DLD1 (cell line): ENCODE data around the gene MAST4.

Source experiments
- in situ Hi-C: cut with HindIII; loops from 2 replicates; pipeline ENCODE4 v1.10.0; 2017; ENCODE audit warnings: low sequenced_read_pairs

The MAST4 gene

DNA sequence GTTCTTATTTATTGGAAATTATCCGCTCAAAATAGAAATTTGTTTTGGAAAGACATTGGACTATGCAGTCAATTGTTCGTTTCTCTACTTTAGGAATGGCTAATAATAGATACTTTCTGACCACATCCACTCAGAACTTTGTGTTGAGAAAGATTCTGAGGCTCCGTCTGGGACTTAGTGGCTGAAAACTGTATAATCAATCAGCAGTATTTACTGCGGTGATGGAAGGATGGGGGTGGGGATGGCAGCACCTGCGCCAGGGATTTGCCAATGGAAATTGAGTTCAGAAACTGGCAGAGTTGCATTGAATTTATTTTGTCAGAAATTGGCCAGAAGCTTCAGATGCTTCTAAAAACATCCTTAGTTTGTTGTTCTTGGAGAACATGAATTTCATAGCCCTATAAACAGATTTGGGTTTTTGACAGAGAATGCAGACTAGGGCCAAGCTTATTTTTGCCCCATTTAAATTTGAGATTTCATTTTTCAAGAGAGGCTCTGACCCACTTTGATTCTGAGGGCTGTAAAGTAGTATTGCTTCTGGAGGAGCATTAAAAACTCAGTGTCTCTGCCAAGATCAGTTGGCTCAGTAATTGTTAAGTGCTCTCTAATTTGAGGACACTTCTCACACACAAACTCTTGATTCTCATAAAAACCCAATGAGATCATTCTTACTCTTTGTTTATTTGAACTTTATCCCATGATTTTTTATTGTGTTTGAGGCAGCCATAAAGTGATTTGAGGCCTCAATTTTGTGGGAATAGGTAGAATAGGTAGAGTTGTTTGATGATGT lies 385.3 kb downstream of the MAST4 start:
- in situ Hi-C loops = no loop called here

- in situ Hi-C loops = no loop called here
These were observed 385.8 kb downstream of the MAST4 start for GRCh38 chr5:66982056-66982387.

DNA sequence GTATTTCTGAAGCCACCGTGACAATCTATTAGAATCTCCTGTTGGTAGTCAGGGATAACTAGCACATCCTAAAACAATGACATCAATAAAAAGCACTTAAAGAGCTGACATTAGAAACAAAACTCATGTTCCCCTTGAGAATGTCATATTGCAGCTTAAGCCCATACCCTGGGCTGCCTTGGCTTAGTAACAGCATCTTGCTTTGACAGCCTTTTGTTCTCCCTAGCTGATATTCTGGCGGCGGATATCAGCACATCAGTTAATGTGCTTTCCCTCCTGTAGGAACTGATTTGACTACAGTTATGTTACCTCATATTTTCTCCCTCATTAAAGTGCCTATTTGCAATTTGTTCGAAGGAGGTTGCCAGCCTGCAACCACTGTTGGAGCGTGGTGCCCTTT lies 386.3 kb downstream of the MAST4 start:
- in situ Hi-C loops = no loop called here

DNA sequence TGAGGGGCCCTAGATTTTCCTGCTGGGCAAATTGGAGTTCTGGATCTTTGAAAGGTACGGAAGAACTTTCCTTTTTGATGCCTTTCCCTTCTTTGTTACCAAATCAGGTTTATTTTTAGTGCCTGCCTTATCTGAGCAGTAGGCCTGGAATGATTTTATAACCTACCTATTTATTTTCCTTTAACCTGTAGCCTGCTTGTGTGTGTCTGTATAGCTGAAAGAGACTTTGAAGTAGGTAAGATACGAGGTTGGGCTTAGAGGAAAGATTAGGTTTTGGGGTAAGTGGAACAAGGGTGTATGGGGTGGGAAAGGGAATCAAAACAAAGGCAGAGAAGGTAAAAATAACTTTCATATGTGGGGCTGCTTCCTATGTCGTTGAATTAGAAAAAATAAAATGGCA lies 389.2 kb downstream of the MAST4 start:
- in situ Hi-C loops = no loop called here

DNA sequence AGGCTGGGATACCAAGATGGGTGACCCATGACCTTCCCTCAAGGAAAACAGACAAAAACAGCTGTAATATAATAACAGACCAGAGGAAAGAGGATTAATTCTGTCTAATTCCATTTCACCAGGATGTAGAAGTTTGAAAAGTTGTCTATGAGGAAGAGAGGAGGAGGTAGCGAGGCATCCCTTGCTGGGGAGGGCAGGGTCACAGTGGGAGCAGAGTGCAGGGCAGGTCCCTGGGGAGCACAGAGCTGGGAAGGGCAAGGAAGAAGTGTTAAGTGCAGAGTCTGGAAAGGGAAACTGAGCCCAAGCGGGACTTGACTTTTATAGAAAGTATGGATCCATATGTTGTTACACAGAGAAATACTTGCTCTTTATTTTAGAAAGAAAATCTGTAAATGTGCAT lies 389.8 kb downstream of the MAST4 start:
- in situ Hi-C loops = no loop called here

DNA sequence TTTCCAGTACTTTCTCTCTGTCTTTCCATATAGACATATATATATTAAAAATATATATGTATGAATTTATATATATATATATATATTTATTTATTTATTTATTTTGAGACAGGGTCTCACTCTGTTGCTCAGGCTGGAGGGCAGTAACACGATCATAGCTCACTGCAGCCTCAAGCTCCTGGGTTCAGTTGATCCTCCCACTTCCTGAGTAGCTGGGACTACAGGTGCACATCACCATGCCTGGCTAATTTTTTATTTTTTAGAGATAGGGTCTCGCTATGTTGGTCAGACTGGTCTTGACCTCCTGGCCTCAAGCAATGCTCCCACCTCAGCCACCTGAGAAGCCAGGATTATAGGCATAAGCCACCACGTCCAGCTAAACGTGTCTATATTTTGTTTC lies 390.3 kb downstream of the MAST4 start:
- in situ Hi-C loops = no loop called here

DNA sequence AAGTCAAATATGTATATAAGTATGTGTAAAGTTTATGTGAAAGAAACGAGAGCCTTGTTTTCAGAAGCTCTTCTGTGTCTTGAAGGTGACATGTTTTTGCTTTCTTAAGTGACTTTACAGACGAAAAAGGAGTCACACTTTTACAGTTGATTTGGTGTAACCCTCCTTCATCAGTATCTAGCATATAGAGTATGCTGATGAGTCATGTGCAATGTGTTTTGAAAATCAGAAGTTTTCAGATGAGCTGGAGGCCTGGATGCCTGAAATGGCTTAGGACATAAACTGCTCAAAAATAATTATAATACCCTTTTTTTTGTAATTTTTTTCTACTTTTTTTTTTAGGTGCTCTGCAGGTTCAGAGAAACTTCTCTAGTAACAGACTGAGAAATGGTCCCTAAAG lies 390.9 kb downstream of the MAST4 start:
- in situ Hi-C loops = no loop called here

DNA sequence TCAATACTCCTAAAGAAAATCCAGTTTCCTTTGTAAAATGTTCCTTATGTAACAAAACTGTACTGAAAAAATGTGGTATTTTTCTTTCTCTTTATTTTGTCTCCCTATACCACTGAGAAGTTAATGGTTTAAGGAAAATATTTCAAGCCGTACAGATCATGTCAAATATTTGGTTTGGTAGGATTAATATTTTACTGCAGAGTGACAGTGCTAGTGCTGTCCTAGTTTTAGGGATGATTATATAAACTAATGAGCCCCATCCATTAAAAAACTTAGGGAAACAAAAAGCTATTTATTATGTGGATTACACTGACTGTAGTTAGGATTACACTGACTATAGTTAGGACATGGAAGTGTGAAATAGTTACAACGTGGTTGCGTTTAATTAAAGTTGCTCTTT lies 391.3 kb downstream of the MAST4 start:
- in situ Hi-C loops = no loop called here

DNA sequence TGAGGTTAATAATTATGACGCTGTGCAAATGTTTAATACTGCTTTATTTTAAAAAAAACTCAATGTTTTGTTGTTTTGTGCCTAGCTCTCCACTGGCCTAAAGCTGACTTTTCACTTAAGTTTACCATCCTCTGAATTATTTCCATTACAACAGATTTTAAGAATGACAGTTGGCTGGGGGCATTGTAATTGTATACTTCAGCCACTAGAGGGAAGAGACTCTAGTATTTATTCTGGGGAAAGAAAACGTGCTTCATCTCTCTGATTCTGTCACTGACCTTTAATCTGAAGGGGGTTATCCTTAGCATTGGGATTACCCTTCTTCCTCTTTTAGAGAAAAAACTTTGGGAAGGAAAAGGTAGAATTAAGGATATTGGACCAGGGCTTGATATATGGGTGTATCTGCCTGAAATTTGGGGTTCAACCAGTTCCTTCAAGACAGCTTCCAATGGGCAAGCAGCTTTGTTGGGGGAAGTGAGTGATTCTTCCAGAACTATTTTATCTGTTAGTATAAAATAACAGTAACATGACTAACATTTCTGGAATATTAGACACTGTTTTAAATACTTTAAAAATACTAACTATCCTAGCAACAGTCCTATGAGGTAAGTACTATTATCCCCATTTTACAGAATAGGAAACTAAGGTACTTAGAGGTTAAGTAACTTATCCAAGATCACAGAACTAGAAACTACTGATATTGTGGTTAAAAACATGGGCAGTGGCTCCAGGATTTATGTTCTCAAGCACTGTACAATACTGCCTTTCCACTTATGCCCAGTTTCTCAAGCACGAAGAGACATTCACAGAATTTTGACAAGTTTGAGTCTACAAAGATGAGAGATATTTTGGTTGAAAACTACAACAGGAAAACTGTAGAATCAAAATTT lies 392.0 kb downstream of the MAST4 start:
- in situ Hi-C loops = no loop called here

- in situ Hi-C loops = no loop called here
These were observed 393.1 kb downstream of the MAST4 start for GRCh38 chr5:66989286-66989685.

GRCh38 chr5:66989781-66990180 lies 393.6 kb downstream of the MAST4 start:
- in situ Hi-C loops = no loop called here

DNA sequence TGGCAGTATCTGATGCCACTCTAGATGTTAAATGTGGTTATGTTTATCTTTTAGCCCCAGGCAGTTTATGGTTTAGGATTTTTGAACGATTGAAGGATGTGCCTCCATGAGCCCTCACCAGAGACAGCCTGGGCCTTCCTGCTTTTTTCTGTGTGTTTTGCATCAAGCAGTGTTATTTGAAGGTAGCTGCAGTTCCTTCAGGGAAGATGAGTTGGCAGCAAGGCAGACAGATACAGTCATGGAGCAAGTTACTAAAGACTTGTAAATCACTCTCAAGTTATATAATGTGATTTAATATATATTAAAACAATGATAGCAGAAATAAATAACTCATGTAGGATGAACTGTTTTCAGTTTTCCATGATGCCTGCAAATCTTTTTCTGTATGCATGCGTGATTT lies 395.6 kb downstream of the MAST4 start:
- in situ Hi-C loops = no loop called here

- in situ Hi-C loops = no loop called here
These were observed 396.4 kb downstream of the MAST4 start for GRCh38 chr5:66992547-66992946.

- in situ Hi-C loops = no loop called here
These were observed 397.3 kb downstream of the MAST4 start for GRCh38 chr5:66993448-66993847.

- in situ Hi-C loops = no loop called here
These were observed 397.7 kb downstream of the MAST4 start for GRCh38 chr5:66993882-66994281.

- in situ Hi-C loops = no loop called here
These were observed 398.6 kb downstream of the MAST4 start for GRCh38 chr5:66994790-66995189.

DNA sequence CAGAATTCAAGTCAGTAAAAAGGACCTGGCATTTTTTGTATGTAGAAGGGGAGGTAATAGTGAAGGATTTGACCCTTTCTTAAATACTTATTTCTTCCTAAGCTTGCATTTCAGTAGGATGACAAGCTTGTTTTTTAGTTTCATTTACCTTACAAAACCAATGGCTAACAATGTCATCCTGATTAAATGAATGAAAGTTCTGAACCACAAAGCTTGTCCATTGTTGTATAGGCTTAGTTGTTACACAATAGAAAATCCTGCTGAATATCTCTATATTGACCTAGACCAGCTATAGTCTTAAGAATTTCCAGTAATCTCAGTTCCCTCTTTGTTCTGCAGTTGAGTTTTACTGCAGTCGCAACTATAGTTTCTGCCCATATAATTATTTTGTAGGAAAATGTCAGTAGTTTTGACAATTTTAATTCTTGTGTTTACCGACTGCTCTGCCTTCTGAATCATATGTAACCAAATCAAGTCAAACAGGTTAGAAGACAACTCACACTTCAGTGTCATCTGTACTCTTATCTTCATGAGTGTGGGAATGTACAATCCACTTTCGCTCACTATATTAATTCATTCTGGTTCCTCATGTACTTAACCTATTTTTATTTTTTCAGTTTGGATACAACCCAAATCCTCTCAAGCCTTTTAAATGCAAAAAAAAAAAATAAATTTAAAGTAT lies 404.7 kb downstream of the MAST4 start:
- in situ Hi-C loops = no loop called here

GRCh38 chr5:67002832-67003684 lies 406.9 kb downstream of the MAST4 start:
- in situ Hi-C loops = no loop called here

DNA sequence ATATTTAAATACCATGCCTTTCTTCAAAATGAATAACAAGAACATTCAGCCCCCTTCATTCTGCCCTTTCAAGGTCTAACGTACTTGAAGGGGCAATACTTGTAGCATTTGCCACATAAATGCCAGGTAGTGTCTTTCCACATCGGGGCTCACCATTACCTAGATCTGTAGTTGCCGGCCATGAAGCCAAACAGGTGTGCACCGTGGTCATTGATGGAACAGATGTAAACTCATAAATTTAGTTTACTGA lies 407.4 kb downstream of the MAST4 start:
- in situ Hi-C loops = no loop called here

DNA sequence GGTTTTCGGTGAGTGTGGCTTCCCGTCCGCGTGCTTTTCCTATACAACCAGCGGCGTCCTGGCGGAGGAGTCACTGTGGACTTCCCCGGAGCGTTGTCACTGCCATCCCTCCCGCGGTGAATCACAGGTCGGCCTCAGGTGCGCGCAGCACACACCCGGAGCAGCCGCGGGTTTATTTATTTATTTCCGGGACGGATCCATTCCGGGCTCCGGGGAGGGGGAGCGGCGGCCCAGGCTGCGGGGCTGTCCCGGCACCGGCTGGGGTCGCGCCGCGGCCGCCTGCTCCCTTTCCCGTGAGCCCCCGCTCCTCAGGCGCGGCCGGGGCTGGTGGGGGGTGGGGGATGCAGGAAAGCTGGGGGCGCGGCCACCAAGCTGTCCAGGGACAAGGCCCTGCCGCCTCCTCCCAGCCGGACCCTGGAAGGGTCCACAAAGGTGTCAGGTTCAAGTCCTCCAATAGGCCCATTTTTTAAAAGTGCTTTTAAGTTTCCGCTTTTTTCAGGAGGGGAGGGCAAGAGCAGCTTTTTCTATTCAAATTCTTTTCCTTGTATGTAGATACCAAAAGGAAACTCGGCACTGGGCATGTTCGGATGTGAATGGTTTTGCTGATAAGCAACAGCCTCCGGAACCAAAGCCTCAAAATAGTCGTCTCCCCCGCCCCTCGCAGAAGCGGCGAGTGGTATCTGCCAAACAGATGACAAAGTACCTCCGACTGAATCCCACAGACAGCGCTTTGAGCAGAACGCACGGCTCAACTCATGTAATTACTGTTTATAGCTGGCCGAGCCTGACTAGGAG lies 407.9 kb downstream of the MAST4 start:
- in situ Hi-C loops = no loop called here
